NB4 (cell line): ENCODE measurements around the gene ADCK1.

Source experiments
- POLR2A ChIP-seq: IDR thresholded peaks from 2 replicates; pipeline ENCODE4 v1.6.1; 2011; ENCODE audit warnings: mild to moderate bottlenecking; ENCODE audit not compliant: insufficient read length; ENCODE audit errors: extremely low read depth
- TF ChIP-seq, protein P1 (sequence below): IDR thresholded peaks from one replicate; pipeline ENCODE4 v1.5.1; 2012; ENCODE audit warnings: low read depth, low read length

DNA sequence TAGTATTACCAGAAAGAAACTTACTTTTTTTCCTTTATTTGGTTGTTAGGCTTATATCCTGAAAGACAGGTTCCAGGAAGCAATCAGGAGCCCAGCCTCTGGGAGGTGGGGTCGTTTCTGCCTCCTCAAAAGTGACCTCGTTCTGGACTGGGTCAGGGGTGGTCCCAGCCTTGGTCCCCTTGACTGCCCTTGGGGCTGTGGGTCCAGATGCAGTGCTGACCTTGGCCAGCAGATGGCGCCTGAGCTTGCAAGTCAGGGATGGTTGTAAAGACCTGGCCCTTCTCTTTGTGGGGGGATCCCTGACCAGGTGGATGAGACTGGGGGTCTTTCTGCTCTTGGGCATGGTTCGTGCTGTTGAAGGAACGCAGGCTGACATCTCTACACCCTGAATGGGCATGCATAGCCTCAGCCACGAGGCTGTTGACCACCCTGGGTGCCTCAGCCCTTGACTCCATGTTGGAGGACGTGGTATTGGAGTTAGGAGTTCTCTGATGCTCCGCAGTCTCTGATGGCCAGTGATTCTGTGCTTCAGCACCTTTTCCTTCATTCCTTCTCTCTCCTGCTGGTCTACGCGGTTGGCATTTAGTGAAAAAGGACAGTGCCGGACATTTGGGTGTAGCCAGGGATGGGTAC, 62.4 kb downstream of the ADCK1 start:
- no peak for TF ChIP-seq POLR2A
- TF ChIP-seq, protein P1, sequence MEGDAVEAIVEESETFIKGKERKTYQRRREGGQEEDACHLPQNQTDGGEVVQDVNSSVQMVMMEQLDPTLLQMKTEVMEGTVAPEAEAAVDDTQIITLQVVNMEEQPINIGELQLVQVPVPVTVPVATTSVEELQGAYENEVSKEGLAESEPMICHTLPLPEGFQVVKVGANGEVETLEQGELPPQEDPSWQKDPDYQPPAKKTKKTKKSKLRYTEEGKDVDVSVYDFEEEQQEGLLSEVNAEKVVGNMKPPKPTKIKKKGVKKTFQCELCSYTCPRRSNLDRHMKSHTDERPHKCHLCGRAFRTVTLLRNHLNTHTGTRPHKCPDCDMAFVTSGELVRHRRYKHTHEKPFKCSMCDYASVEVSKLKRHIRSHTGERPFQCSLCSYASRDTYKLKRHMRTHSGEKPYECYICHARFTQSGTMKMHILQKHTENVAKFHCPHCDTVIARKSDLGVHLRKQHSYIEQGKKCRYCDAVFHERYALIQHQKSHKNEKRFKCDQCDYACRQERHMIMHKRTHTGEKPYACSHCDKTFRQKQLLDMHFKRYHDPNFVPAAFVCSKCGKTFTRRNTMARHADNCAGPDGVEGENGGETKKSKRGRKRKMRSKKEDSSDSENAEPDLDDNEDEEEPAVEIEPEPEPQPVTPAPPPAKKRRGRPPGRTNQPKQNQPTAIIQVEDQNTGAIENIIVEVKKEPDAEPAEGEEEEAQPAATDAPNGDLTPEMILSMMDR: peak; percentile 95
